GM15510 (cell line): ENCODE results near the gene PRKACB.

Experiments used
- POLR2A ChIP-seq: IDR thresholded peaks from 3 replicates; pipeline ENCODE4 v1.6.1; 2011; ENCODE audit warnings: borderline replicate concordance; ENCODE audit not compliant: insufficient read length; ENCODE audit errors: extremely low read depth

PRKACB gene

GRCh38 chr1:84143796-84144565 is at the start of gene PRKACB:
TSS of gene PRKACB (plus strand) at chr1:84144271. CDS start at chr1:84144362, 91 bp downstream.
- no peak for TF ChIP-seq POLR2A

GRCh38 chr1:84095308-84095707 is 48.8 kb upstream of the PRKACB start:
- TF ChIP-seq POLR2A: no peak

- TF ChIP-seq POLR2A: no peak
These were observed 47.9 kb upstream of the PRKACB start for GRCh38 chr1:84096176-84096575.

GRCh38 chr1:84101204-84101603 is 42.9 kb upstream of the PRKACB start:
- no peak for TF ChIP-seq POLR2A

- TF ChIP-seq POLR2A: no peak
These were observed 40.7 kb upstream of the PRKACB start for GRCh38 chr1:84103197-84103992.

DNA sequence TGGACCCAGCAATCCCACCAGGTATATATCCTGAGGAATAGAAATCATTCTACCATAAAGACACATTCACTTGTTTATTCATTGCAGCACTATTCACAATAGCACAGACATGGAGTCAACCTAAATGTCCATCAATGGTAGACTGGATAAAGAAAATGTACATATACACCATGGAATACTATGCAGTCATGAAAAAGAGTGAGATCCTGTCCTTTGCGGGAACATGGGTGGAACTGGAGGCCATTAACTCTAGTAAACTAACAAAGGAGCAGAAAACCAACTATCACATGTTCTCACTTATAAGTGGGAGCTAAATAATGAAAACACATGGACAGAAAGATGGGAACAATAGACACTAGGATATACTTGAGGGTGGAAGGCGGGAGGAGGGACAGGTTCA is 36.1 kb upstream of the PRKACB start:
- TF ChIP-seq POLR2A: no peak

DNA sequence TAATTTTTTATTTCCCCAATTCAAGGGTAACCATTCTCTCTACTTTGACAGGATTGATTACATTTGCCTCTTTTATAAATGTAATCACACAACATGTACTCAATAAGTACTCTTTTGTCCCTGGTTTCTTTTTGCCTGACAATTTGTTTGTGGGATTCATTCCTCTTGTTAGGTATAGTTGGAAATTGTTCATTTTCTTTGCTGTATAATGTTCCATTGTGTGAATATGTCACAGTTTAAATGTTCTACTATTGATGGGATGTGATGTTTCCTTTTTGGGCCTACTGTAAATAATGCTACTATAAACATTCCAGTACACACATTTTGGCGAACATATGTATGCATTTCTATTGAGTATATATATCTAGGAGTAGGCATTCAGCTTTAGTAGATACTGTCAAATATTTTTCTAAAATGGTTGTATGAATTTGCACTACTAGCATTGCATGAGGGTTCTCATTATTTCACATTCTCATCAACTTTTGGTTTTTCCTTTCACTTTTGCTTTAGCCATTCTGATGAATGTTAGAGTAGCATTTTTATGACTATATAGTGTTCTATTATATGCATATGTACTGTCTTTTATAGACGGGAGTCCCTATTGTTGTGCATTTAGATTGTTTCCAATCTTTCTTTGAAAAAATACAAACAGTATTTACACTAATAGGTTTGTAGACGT is 35.0 kb upstream of the PRKACB start:
- no peak for TF ChIP-seq POLR2A

DNA sequence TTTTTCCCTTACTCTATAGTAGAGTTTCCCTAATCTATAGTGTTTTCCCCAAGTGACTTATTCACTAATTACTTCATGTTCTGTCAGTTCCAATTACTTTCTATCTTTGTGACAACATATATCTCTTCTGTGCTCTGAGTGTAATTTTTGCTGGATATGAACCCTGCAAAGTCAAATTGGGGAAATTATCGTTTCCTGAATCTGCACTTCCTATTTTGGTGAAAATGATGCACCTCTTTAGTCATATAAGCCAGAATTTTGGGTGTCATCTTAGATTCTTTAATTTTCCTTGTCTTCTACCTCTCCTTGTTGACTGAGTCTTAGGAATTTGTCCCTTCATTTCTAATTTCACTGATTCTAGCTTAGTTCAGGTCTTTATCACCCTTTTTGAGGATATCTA is 33.4 kb upstream of the PRKACB start:
- TF ChIP-seq POLR2A: no peak

- TF ChIP-seq POLR2A: no peak
These were observed 27.5 kb upstream of the PRKACB start for GRCh38 chr1:84116558-84116957.

GRCh38 chr1:84117868-84118267 is 26.2 kb upstream of the PRKACB start:
- TF ChIP-seq POLR2A: no peak

DNA sequence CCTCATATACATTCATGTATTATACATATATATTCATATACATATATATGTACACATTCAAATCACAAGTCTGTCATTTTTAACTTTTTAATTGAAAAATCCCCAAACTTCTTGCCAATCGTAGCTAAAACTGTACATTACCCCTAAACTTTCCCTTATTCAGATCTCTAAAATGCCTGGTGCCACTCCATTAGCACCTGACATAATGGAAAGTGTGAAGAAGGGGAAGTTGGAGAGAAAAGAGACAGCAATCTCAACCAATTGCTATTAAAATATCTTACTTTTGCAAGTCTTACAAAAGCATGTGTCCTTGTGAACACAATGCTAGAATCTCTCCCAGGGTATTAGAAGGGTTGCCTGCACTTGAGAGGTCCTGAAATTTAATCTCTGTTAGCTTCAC is 22.7 kb upstream of the PRKACB start:
- TF ChIP-seq POLR2A: no peak

DNA sequence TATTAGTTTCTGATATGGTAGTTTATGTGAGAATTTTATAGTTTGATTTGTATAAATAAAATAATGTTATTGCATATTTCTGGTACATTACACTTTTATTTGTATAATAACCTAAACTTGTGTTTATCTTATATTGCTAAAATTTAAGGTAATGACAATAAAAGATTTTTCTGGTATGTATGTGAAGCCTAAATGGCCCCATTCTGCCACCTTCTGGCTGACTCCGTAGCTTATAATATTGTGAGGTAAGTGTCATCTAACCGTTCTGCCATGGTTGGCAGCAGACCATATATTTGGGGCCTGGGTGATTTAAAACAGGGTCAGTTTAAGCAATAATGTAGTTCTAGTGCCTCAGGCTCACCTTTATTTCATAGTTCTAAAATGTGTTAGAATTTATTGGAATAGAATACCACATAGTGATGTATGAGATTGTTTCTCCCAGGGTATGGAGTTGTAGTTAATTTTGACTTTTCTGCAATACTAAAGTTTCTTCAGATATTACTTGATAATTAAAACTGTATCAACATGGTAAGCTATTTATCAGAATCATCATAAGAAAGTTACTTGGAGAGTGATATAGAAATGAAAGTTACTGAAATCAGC is 21.2 kb upstream of the PRKACB start:
- no peak for TF ChIP-seq POLR2A

DNA sequence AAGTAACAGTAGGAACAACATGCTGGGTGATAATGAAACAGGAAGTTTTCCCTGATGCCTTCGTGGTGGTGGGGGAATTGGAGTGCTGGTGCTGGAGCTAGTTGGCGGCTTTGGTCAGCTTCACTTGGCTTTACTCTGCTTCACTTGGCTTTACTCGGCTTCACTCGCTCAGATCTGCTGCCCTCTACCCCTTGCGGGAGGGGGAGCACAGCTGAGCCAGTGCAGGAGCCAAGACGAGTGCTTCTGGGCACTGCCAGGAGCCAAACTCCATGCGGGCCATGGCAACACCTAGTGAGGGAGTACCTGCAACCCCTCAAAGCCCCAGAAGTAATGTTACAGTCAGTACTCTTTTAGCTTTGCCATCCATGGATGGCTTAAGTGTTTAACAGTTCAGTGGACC is 10.6 kb upstream of the PRKACB start:
- TF ChIP-seq POLR2A: no peak

DNA sequence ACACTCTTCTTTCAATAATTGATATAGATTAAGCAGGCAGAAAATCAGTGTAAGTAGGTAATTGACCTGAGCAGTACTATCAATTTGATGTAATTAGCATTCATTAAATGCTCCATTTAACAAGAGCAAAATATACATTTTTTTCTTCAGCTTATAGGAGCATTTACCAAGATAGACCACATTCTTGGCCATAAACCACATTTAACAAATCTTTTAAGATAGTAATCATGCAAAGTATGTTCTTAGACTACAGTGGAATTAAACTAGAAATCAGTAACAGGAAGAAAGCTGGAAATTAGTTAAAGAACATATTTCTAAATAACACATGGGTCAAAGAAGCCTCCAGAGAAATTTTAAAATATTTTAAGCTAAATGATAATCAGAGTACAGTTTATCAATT is 8.7 kb upstream of the PRKACB start:
- TF ChIP-seq POLR2A: no peak
